NB4 (cell line): Measurements from ENCODE around the gene NRXN3.

Source experiments
- DNase-seq: peaks from one replicate; pipeline ENCODE4 v3.0.0; 2010; ENCODE audit warnings: low read depth
- H3K4me3 ChIP-seq: one replicate; pipeline ENCODE4 v1.5.1; 2011; ENCODE audit warnings: mild to moderate bottlenecking, low read depth, low read length, moderate library complexity
- MYC ChIP-seq: IDR thresholded peaks from 2 replicates; pipeline ENCODE4 v1.6.1; 2011; ENCODE audit warnings: low read depth, low read length
- POLR2A ChIP-seq: IDR thresholded peaks from 2 replicates; pipeline ENCODE4 v1.6.1; 2011; ENCODE audit warnings: mild to moderate bottlenecking; ENCODE audit not compliant: insufficient read length; ENCODE audit errors: extremely low read depth
- TF ChIP-seq, protein P1 (sequence below): IDR thresholded peaks from one replicate; pipeline ENCODE4 v1.5.1; 2012; ENCODE audit warnings: low read depth, low read length
- TF ChIP-seq, protein P2 (sequence below): IDR thresholded peaks from 2 replicates; pipeline ENCODE4 v1.6.1; 2011; ENCODE audit warnings: low read depth, low read length

The NRXN3 gene

DNA sequence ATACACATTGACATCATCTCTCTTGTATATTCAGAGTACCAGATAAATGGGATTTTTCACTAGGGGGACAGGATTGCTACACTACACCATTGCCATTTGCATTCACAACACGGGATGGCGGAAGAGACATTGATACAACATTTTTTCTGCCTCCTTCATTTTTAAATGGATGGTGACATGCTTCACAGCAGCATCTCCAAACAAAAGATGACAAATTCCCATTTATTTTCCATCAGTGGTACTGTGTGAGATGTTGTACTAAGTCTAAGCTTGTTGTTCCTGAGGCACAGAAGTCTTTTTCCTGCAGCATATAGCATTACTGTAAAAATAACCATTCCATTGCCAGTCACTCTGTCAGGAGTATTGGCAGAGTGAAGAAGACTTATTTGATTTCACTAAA is 912.7 kb downstream of the NRXN3 start:
- no peak for DNase-seq

DNA sequence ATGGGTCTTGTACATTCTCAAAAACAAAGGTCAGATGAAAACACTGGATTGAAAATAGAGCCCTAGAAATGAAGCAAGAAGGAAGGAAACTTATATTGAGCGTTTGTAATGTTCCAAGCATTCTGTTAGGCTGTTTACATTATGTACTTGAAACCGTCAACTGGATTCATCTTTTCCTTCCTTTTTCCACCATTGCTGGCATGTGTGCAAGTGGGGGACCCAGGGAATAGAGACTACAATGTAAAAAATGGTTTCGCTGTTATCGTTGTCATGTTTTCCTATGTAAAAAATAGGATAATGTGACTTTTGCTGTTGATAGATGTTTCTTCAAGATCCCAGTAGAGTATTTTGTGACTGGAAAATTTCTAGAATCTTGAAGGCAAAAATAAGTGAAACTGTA is 913.2 kb downstream of the NRXN3 start:
- no peak for DNase-seq
- no peak for TF ChIP-seq POLR2A
- no peak for TF ChIP-seq MYC
- TF ChIP-seq, protein P1, sequence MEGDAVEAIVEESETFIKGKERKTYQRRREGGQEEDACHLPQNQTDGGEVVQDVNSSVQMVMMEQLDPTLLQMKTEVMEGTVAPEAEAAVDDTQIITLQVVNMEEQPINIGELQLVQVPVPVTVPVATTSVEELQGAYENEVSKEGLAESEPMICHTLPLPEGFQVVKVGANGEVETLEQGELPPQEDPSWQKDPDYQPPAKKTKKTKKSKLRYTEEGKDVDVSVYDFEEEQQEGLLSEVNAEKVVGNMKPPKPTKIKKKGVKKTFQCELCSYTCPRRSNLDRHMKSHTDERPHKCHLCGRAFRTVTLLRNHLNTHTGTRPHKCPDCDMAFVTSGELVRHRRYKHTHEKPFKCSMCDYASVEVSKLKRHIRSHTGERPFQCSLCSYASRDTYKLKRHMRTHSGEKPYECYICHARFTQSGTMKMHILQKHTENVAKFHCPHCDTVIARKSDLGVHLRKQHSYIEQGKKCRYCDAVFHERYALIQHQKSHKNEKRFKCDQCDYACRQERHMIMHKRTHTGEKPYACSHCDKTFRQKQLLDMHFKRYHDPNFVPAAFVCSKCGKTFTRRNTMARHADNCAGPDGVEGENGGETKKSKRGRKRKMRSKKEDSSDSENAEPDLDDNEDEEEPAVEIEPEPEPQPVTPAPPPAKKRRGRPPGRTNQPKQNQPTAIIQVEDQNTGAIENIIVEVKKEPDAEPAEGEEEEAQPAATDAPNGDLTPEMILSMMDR = no peak
- TF ChIP-seq, protein P2, sequence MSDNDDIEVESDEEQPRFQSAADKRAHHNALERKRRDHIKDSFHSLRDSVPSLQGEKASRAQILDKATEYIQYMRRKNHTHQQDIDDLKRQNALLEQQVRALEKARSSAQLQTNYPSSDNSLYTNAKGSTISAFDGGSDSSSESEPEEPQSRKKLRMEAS = no peak

More for the DNA sequence above, 912.7 kb downstream of the NRXN3 start:
- no peak for TF ChIP-seq MYC
- TF ChIP-seq, protein P2 = no peak
- H3K4me3 ChIP-seq = no peak overlapping the region

DNA sequence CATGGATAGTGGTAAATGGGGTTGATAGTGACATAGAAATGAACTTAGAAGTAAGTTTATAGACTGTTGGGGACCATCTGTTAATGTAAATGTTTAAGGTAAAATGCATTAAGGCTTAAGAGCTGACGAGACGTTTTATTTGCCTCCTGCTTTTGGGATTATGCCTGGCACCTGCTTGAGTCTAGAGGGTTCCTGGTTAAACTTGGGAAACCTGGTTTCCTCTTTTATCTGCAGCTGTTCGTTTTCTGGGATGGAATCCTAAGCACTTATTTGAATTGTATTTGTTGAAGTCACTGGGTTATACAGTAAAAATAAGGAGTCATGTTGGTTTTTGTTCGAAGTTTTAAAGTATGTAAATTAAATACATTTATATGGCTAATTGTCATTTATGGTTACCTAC is 914.7 kb downstream of the NRXN3 start:
- no peak overlapping the region for H3K4me3 ChIP-seq
- DNase-seq = no peak
- TF ChIP-seq POLR2A (no peak), MYC (no peak)
- TF ChIP-seq, protein P1 = no peak
- TF ChIP-seq, protein P2 = no peak

More for the DNA sequence above, 913.2 kb downstream of the NRXN3 start:
- H3K4me3 ChIP-seq = no peak overlapping the region

DNA sequence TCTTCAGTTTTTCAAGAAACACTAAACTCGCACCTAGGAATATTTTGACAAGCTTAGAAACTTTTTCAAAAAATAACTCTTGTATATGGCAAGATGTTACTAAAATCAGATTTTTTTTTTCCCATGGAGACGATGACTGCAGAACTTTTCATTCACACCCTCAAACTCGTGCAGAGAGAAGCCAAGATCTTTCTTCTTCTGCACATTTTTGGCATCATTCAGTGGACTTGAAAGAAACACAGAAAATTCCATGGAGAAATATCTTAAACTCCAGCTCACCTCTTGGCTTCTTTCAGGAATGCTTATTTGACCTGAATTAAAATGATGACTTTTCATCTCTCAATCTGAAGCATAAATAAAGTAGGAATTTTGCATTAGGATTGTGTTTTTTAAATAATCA is 919.4 kb downstream of the NRXN3 start:
- H3K4me3 ChIP-seq = no peak overlapping the region
- TF ChIP-seq, protein P2 = no peak
- TF ChIP-seq MYC (no peak), POLR2A (no peak)
- TF ChIP-seq, protein P1 = no peak
- DNase-seq = no peak

DNA sequence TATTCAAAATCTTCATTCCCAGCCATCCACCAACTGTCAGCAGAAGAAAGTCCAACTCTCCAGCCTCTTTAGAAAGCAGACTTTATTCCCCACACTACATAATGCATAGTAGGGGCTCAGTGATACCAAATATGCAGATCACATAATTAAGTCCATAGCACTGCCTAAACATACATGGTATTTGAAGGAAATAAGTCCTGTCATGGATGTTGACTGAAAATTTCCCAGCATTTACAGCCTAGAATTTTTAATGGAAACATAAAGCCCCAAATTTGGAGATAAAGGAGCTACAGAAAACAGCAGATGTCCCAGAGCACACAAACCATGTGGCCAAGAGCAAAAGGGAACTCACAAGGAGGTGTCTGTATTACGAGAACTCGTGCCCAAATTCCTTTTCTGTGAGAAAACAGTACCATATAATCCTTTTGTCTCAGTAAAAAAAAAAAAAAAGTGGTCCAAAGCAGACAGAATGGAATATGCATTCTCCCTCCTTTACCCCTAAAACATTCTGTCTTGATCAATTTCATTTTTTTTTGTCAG is 920.5 kb downstream of the NRXN3 start:
- TF ChIP-seq POLR2A (no peak), MYC (no peak)
- TF ChIP-seq, protein P1 = no peak
- TF ChIP-seq, protein P2 = no peak

DNA sequence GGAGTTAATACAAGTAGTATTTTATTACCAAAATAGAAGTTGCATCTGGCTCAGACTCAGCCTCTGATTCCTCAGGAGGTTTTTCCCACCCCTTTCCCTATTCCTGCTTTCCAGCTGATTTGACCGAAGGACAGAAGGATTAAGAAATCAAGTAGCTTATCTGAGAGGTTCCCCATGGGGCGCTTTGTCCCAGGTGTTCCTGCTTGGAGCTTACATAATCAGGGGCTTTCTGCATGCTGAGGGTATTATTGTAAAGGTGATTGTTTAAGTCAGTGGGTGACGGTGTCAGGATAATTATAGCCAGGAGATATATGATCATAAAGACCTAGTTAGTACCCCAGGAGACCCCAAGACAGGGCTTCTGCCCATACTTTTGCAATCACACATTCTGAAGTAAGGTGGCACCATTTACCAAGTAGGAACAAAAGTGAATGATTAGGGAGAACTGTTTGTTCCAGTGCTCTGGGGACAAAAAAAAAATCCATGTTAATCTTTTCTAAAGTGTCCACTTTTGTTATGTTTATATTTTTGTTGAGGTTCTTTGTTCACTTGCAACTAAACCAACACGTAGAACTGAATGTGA is 921.3 kb downstream of the NRXN3 start:
- TF ChIP-seq, protein P1 = no peak
- H3K4me3 ChIP-seq = no peak overlapping the region
- no peak for DNase-seq

More for the DNA sequence above, 920.5 kb downstream of the NRXN3 start:
- H3K4me3 ChIP-seq = no peak overlapping the region
- DNase-seq = no peak
